ENCODE measurements around the gene LIG3.
"Not testable (repeated sequence)": the region's sequence is repeated elsewhere in the genome, so short reads cannot be mapped to it uniquely, and the experiment has no call there.

Gene LIG3

GRCh38 chr17:34998205-34998604 is 17.9 kb downstream of the LIG3 start:
- no peak overlapping the region for H3K4me3 ChIP-seq (ENCODE audit: low read depth, low read length)

GRCh38 chr17:34999456-34999855 is 19.1 kb downstream of the LIG3 start:
- no peak overlapping the region for H3K4me3 ChIP-seq (ENCODE audit: low read depth, low read length)

DNA sequence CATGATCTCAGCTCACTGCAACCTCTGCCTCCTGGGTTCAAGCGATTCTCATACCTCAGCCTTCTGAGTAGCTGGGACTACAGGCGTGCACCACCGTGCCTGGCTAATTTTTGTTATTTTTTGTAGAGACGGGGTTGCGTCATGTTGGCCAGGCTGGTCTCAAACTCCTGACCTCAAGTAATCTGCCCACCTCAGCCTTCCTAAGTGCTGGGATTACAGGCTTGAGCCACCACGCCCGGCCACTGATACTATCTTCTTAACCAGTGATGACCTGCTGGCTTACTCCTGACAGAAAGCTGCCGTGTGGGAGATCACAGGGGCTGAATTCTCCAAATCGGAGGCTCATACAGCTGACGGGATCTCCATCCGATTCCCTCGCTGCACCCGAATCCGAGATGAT is 20.7 kb downstream of the LIG3 start:
- H3K4me3 ChIP-seq (ENCODE audit: low read depth, low read length) = not testable (repeated sequence)

DNA sequence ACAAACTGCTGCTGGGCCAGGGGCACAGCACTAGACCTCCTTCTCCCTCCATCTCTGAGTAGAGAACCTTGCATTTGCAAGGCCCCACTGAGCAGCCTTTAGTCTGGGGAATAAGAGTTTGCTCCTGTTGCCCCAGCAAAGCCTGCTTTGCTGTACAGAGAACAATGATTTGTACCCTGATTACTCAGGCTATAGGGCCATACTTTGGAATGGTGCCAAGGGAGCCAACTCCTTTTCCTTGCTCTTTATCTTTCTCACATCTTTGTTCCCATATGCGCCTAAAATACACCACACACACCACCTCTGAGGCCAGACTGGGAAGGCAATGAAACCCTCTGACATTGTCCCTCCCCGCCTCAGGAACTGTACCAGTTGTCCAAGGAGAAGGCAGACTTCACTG is 21.2 kb downstream of the LIG3 start:
- H3K4me3 ChIP-seq (ENCODE audit: low read depth, low read length) = no peak overlapping the region

DNA sequence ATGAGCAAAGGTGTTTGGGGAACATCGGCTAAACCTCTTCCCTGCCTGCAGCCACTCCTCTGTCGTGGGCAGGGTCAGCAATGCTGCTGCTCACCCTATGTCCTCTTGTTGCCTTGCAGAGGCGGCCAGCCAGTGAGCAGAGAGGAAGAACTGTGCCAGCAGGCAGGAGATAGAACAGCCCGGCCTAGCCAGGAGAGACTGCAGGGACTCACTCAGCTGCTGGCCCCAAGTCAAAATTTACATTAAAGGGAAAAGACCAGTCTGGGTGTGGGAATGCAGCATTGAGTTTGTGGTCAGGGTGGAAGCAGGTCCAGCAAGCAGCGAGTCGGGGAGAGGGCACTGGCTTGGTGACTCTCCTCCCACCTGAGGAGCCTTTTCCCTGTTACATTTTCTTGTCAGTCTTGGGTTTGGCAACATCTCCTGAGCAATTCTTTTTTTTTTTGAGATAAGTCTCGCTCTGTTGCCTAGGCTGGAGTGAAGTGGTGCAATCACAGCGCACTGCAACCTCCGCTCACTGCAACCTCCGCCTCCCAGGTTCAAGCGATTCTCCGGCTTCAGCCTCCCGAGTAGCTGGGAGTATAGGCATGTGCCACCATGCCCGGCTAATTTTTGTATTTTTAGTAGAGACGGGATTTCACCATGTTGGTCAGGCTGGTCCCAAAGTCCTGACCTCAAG is 22.7 kb downstream of the LIG3 start:
- no peak overlapping the region for H3K4me3 ChIP-seq (ENCODE audit: low read depth, low read length)

DNA sequence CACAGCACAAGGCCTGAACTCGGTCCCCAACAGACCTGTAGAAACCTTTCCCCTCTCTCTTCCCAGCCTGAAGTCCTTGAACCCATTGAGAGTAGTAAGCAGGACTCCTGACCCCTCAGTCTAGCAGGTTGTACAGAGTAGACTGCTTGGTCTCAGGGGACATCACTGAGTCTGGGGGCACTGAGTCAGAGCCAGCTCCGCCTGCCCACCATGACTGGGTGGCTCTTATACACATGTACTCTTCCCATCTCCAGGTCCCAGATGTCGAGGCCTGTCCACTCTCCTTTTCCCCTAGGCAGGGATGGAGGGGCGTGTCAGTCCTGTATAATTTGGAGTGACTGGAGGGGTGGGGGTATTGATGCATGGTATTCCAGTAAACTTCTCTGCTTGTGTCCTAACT is 23.5 kb downstream of the LIG3 start:
- H3K4me3 ChIP-seq (ENCODE audit: low read depth, low read length) = no peak overlapping the region

DNA sequence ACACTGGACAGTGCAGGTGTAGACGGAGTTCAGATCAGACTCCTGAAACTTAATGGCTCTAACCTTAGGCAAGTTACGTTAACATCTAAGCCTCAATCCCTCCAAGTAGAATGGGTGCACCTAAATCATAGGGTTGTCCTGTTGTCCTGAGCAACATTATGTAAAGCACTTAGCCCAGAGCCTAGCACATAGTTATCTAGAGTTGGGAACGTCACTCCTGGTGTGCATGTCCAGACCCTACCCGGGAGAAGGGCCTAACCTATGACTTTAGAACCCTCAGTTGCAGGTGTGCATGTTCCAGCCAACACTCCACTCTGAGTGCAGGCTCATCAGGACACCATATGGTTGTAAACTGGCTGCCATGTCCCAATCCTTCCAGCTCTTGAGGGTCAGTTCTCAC is 26.0 kb downstream of the LIG3 start:
- H3K4me3 ChIP-seq (ENCODE audit: low read depth, low read length) = no peak overlapping the region

DNA sequence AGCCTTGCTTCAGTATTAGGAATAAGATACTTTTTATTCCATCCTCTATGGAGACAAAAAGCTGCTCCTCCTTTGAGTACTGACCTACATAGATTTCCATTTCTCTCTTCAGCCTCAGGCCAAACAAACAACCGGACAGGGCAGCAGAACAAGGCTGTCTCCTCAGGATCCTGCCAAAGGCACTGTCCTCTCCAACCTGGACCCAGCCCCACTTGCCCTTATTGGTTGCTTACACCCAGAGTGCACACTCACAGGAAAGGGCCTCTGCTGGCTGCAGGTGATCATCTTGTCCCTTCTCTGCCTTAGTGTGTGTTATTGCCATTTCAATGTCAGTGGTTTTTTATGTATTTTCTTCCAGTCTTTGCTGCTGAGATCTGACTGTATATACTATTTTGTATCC is 26.6 kb downstream of the LIG3 start:
- no peak overlapping the region for H3K4me3 ChIP-seq (ENCODE audit: low read depth, low read length)

DNA sequence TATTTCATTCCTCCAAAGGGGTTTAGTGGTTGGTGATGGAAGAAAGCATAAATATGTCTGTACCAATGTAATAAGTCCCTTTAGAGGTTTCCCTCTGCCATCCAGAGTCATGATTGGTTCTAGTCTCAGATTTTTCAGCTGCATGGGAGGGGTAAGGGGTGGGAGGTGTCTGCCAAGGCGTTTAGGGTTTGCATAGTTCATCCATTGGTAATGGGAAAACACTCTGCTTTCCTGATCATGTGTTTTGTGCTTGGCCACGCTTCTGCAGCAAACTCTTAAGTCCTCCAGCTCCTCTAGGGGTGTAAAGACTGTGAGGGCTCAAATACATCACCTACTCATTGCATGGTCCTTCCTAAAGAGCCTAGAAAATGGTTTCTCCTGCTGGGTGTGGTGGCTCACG is 29.8 kb downstream of the LIG3 start:
- no peak overlapping the region for H3K4me3 ChIP-seq (ENCODE audit: low read depth, low read length)

DNA sequence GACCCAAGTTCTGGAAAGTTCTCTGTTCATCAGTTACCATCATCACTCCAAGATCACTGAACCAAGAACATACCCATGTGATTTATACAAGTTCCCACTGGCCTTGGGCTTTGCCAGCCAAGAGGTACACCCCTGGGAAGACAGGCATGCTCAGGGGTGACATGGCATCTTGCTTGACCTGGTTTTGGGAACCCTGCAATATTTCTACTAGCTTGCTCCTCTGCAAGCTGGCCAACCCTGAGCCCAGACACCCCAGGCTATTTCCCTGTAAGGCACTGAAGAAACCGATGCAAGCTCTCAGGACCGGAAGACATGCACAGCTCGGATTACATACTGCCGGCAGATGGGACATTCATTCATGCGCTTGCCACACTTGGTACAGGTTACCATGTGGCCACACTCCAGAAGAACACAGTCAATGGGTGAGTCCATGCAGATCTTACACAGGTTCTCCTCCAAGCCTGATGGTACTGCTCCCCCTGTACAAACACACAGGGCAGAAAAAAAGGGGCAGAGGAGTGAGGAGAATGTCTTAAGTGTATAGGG is 31.4 kb downstream of the LIG3 start:
- no peak overlapping the region for H3K4me3 ChIP-seq (ENCODE audit: low read depth, low read length)

DNA sequence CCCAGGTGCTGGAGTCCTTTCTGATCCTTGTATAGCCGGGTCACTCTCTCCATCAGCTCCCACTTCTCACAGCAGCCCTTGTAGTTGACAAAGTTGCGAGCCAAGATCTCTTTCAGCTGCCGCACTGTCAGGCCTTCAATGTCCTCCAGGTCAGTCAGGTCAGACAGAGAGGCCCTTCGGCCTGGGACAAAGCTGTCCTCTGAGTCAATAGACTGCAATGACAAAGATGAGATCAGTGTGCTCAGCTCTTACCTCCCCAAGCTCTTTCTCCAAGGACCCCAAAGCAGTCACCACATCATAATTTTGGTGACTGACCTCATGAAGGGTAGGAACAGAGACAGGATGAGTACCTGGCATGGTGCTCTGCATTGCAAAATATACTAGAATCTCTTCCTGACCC is 36.1 kb downstream of the LIG3 start:
- H3K4me3 ChIP-seq (ENCODE audit: low read depth, low read length) = no peak overlapping the region

DNA sequence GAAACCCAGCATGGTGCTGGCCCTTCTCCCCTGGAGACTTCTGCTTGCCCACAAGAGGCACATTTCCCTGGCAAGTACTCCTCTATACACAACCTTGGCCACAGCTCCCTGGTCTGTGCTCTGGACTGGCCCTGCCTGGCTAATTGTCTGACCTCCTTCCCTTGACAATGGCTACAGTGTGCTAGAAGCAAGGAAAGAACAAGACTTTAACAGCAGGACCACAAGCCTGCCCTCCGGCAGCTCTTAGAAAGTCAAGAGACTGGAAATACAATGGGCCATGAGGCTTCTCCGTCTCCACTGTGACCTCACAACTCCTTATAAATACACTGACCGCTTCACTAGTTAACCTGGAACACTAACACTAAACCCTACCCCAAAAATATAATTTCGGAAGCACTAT is 36.7 kb downstream of the LIG3 start:
- H3K4me3 ChIP-seq (ENCODE audit: low read depth, low read length) = no peak overlapping the region

- no peak overlapping the region for H3K4me3 ChIP-seq (ENCODE audit: low read depth, low read length)
Observed at GRCh38 chr17:35018814-35019213, 38.5 kb downstream of the LIG3 start.

DNA sequence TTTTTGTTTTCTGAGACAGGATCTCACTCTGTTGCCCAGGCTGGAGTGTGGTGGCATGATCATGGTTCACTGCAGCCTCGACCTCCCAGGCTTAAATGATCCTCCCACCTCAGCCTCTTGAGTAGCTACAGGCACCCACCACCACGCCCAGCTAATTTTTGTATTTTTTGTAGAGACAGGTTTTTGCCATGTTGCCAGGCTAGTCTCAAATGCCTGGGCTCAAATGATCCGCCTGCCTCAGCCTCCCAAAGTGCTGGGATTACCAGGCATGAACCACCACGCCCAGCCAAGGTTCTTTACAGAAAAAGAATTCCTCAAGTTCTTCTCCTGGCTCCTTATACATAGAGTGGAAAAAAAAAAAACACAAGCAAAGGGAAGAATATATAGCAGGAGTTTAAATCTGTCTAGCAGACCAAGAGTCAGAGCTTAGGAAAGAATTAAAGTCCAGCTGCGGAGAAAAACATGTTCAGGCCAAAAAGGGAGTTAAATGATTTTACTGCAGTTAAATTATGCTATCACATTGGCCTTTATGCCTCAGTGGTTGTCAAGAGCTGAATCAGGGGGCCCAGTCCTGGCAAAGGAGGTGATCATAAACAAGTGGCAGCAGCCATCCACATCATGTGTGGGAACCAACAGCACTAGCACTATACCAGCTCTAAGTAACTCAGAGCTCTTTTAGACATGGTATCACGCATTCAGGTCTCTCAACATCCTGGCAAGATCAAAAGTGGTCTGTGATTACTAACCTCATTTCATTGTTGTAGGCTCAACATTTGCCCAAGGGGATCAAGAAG is 39.3 kb downstream of the LIG3 start:
- no peak overlapping the region for H3K4me3 ChIP-seq (ENCODE audit: low read depth, low read length)

DNA sequence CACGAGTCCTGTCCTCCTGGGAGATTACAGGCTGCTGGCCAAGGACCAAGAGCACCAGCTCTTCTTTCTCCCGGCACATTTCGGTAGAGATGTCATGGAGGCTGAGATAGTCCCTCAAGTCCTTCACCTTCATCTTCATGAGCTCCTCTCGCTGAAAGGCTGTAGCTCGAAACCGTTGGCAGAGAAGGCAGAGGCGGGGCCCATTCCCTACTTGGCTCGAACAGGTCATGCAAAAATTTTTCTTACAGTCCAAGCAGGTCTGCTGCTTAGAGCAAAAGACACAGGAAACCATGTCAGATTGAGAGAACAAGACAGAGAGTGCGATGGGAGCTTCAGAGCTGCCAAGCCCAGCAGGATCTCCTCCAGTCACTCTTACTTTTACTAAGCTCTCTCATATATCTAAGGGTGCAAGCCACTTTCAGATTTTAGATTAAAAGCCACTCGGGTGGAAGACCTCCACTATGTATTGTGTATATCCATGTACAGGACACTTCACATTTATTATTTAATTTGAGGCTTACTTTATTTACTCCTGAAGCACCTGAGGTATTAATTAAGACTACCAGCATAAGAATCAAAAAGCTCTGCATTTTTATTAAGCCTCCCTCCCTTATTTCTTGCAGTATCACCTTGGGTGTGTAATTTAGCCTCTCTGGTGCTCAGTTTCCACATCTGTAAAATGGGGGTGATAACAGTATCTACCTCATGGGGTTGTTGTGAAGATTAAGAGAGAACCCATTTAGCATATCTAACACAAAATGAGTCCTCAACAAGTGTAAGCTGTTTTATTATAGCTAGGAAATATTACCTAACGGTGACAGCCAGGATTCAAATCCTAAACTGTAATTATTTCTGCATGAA is 41.4 kb downstream of the LIG3 start:
- H3K4me3 ChIP-seq (ENCODE audit: low read depth, low read length) = no peak overlapping the region

DNA sequence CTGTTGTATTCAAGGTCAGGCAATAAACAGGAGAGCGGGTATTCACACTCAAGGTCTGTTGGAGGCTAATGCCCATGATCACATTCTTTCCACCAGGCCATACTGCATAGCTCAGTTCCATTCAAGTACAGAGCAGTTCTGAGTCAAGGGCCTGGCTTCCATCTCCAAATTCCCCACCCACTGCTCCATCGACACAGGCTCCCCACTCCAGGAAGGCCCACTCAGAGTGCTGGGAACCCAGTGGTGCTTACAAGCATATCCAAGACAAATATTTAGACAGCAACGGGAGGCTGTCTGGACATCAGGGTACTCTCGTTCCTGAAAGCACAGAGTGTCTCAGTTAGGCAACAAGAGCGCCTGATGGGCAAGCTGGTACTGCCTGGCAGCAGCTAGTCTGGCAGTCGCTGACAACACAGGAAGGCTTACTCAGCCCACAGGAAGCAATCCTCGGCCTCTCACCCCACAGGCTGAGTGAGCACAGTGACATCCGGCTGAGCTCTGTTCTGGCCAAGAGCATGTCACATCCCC is 42.3 kb downstream of the LIG3 start:
- H3K4me3 ChIP-seq (ENCODE audit: low read depth, low read length) = no peak overlapping the region

DNA sequence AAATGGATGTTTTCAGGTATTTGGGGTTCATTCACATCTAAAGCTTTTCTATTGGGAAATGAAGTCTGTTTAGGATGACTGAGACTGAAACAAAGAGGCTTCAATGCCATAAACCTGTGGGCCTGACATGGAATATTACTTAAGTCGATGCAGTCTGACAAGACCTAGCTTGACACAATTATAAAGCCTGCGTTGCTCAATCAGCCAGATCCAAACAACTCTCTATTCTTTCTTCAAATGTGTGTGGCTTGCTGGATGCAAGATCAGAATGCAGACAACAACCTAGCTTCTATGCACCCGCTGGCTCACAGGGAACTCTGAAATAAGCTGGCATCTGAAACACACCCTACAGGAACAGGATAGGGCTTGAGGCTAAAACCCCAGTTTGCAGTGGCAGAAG is 43.2 kb downstream of the LIG3 start:
- no peak overlapping the region for H3K4me3 ChIP-seq (ENCODE audit: low read depth, low read length)

DNA sequence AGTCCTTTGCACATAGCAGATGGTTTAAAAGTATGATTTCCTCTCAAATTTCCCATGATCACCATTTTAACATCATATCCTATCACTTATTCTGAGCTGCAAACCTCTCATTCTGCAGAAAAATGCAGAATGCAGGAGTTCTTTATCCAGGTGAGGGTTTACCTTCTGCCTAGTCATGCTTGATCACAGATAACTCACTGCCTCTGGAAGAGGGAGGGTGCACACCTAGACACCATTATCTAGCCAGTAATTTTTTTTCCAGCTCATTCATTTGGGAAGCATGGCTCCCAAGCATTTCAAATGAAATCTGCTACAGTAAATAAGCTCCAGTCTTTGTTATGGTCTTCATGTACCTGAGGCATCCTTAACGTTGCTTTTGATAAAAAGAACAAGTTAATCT is 45.2 kb downstream of the LIG3 start:
- H3K4me3 ChIP-seq (ENCODE audit: low read depth, low read length) = no peak overlapping the region

GRCh38 chr17:35028097-35028496 is 47.8 kb downstream of the LIG3 start:
- H3K4me3 ChIP-seq (ENCODE audit: low read depth, low read length) = not testable (repeated sequence)

- H3K4me3 ChIP-seq (ENCODE audit: low read depth, low read length) = no peak overlapping the region
Observed at GRCh38 chr17:35028531-35029262, 48.4 kb downstream of the LIG3 start.

DNA sequence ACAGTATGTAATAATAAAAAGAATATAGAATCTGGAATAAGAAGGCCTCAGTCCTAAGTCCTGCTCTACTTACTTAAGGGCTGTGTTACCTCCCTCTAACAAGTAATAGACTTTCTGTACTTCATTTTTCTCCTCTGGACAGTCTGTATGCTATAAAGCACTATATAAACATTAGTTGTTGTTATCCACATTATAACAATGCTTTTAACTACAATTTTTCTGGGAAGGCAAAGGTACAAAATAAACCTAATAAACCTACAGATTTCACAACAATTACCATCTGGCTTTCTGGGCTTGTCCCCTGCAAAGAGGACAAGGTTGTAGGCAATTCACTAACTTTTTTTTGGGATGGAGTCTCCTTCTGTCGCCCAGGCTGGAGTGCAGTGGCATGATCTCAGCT is 50.5 kb downstream of the LIG3 start:
- H3K4me3 ChIP-seq (ENCODE audit: low read depth, low read length) = no peak overlapping the region

Data from iPS-11a (cell line).